HepG2 (cell line): ENCODE data around the gene ZNF491. TPM values are rescaled to one million over a fixed set of nuclear protein-coding genes. Genes with fewer than 3 reads are reported as not detected.

Experiments used
- FOXC1 ChIP-seq: sonication (generic); formaldehyde crosslinking; IDR thresholded peaks from 2 replicates; pipeline ENCODE4 v1.8.0; 2022; ENCODE audit warnings: mild to moderate bottlenecking, missing genetic modification reagents, borderline replicate concordance
- FOXK2 ChIP-seq: fragments of 450-650 bp; IDR thresholded peaks from 2 replicates; pipeline ENCODE4 v1.6.1; 2016
- PHF5A ChIP-seq: IDR thresholded peaks from one replicate; pipeline ENCODE4 v1.6.1; 2018; ENCODE audit warnings: low read depth, missing genetic modification reagents; ENCODE audit not compliant: unreplicated experiment
- REL ChIP-seq: sonication (generic); formaldehyde crosslinking; conservative IDR thresholded peaks from 2 replicates; pipeline ENCODE4 v1.8.0; 2022; ENCODE audit warnings: mild to moderate bottlenecking, missing genetic modification reagents, moderate library complexity
- SOX13 ChIP-seq, 3 experiments: fragments of 450-650 bp in 1 of 3; sonication (generic) in 1 of 3; formaldehyde crosslinking in 1 of 3; IDR thresholded peaks in 2 of 3; conservative IDR thresholded peaks in 1 of 3; 2 replicates each; pipeline versions ENCODE4 v1.5.0 to v1.6.1; 2016 to 2020; ENCODE audit warnings: antibody characterized with exemption in 1 of 3, mild to moderate bottlenecking in 1 of 3, missing compliant biosample characterization in 1 of 3, missing genetic modification reagents in 1 of 3, moderate library complexity in 1 of 3
- SP2 ChIP-seq: sonication (generic); formaldehyde crosslinking; IDR thresholded peaks from 2 replicates; pipeline ENCODE4 v1.5.1; 2020; ENCODE audit warnings: mild to moderate bottlenecking, missing genetic modification reagents
- SYNCRIP ChIP-seq: fragments of 200-400 bp; formaldehyde crosslinking; IDR thresholded peaks from 2 replicates; pipeline ENCODE4 v1.6.1; 2018; ENCODE audit warnings: mild to moderate bottlenecking, low read depth, low read length; ENCODE audit not compliant: insufficient read depth
- TAF1 ChIP-seq: sonication (generic); formaldehyde crosslinking; IDR thresholded peaks from 2 replicates; pipeline ENCODE4 v1.4.0; 2020; ENCODE audit warnings: missing genetic modification reagents
- ZBTB3 ChIP-seq: sonication (generic); formaldehyde crosslinking; IDR thresholded peaks from 2 replicates; pipeline ENCODE4 v1.4.0; 2020; ENCODE audit warnings: low read depth, mild to moderate bottlenecking, moderate library complexity, missing genetic modification reagents, borderline replicate concordance
- ZBTB38 ChIP-seq: sonication (generic); formaldehyde crosslinking; IDR thresholded peaks from 2 replicates; pipeline ENCODE4 v1.5.1; 2020; ENCODE audit warnings: mild to moderate bottlenecking, missing genetic modification reagents
- ZNF205 ChIP-seq: IDR thresholded peaks from 2 replicates; pipeline ENCODE4 v1.6.1; 2018; ENCODE audit warnings: missing biosample characterization, missing genetic modification reagents
- ZNF260 ChIP-seq: sonication (generic); formaldehyde crosslinking; IDR thresholded peaks from 2 replicates; pipeline ENCODE4 v1.4.0; 2020; ENCODE audit warnings: missing genetic modification reagents, low read depth, mild to moderate bottlenecking, borderline replicate concordance
- ZNF331 ChIP-seq: sonication (generic); formaldehyde crosslinking; IDR thresholded peaks from 2 replicates; pipeline ENCODE4 v1.4.0; 2020; ENCODE audit warnings: missing genetic modification reagents
- ZNF558 ChIP-seq: sonication (generic); formaldehyde crosslinking; IDR thresholded peaks from 2 replicates; pipeline ENCODE4 v1.9.0; 2022; ENCODE audit warnings: mild to moderate bottlenecking, missing genetic modification reagents, borderline replicate concordance
- ZNF747 ChIP-seq: sonication (generic); formaldehyde crosslinking; IDR thresholded peaks from 2 replicates; pipeline ENCODE4 v1.8.1; 2023; ENCODE audit warnings: missing genetic modification reagents, mild to moderate bottlenecking, borderline replicate concordance
- ZNF766 ChIP-seq: sonication (generic); formaldehyde crosslinking; IDR thresholded peaks from 2 replicates; pipeline ENCODE4 v1.5.0; 2020; ENCODE audit warnings: missing genetic modification reagents, borderline replicate concordance
- ZSCAN9 ChIP-seq: IDR thresholded peaks from 2 replicates; pipeline ENCODE4 v1.6.1; 2016; ENCODE audit warnings: borderline replicate concordance
- polyA plus RNA-seq, 8 experiments: library from polyadenylated mRNA; depleted of rRNA in 3 of 8; stranded (reverse) in 7 of 8; unstranded in 1 of 8; fragments of >200 nt; fragmentation: Illumina TruSeq in 4 of 8; extraction: Trizol in 4 of 8; gene quantifications; 2 replicates each; pipeline versions ENCODE4 v1.2.1 to v1.2.3, GENCODE V29; 2011 to 2016; ENCODE audit warnings: low read depth in 4 of 8, missing spikeins in 1 of 8, mixed read lengths in 1 of 8; ENCODE audit not compliant: insufficient read depth in 1 of 8
- total RNA-seq, 5 experiments: library from RNA; depleted of rRNA; stranded (reverse); fragments of >200 nt; fragmentation: Illumina TruSeq; extraction: Trizol; gene quantifications; 2 replicates each; pipeline ENCODE4 v1.2.3, GENCODE V29; 2016; ENCODE audit warnings: low read depth in 1 of 5
- TF ChIP-seq, protein P1 (sequence below): IDR thresholded peaks from 2 replicates; pipeline ENCODE4 v1.6.1; 2016; ENCODE audit warnings: low read depth
- TF ChIP-seq, protein P2 (sequence below): sonication (generic); formaldehyde crosslinking; IDR thresholded peaks from 2 replicates; pipeline ENCODE4 v1.8.0; 2022; ENCODE audit warnings: mild to moderate bottlenecking, missing genetic modification reagents; ENCODE audit not compliant: insufficient replicate concordance
- TF ChIP-seq, protein P3 (sequence below): sonication (generic); formaldehyde crosslinking; IDR thresholded peaks from 2 replicates; pipeline ENCODE4 v1.8.1; 2022; ENCODE audit warnings: low read depth, mild to moderate bottlenecking, missing genetic modification reagents

ZNF491 gene
- total and polyA plus RNA-seq, 2 of the 13 experiments (the other 11 are each of a cell fraction or from before 2014, with no cell fraction given): 0.57 to 2.2 TPM

DNA sequence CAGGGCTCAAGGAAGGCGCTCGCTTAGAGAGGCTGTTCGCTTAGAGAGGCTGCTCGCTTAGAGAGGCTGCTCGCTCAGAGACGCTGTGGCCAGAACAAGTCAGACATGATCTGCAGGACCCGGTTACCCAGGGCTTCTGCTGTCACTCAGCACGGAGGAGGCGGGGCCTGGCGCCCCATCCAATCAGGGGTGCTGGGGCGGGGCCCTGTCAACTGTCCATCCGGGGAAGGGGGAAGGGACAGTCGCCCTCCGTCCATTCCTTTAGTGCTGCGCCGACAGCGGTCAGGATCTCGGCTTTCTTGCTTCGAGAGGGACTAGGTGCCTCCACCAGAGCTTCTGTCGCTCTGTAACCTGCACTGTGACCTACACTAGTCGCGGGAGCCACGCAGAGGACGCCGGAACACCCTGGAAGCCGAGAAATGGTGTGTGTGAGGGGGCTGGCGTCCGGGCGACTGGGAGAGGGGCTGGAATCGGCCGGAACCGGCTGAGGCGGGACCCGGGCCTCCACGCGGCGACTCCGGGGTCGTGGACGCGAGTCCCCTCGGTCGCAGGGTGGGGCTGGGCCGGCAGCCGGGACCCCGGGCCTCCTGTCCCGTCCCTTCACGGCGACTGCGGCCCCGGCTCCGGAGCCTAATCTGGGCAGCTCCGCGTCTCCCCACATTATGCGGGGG, 15.8 kb downstream of the ZNF491 start, which contains the start of gene ZNF440 (continued):
- TF ChIP-seq SP2 (peak; percentile 76), SOX13 (IDR thresholded peaks at IDR 0.05) (no peak), SOX13 (CRISPR knock-in tag; conservative IDR thresholded peaks at IDR 0.05 in 1 of 2, IDR thresholded peaks at IDR 0.05 in 1 of 2) (peak in 1 of 2 experiments; percentile 27; a peak in 1 of 4 replicates), ZNF747 (CRISPR knock-in tag) (peak; percentile 61; the same call in 1 of the 2 replicates), ZNF558 (no peak; the same call in 1 of the 2 replicates), ZBTB38 (CRISPR knock-in tag) (0 out of 2 replicates have a peak, but pooled peaks have one; percentile 32), ZNF766 (no peak), PHF5A (no peak), ZNF205 (CRISPR knock-in tag) (peak; percentile 51; the same call in 1 of the 2 replicates), FOXC1 (CRISPR knock-in tag) (peak; percentile 61; the same call in 1 of the 2 replicates), ZNF331 (CRISPR knock-in tag) (peak; percentile 85), TAF1 (CRISPR knock-in tag) (peak; percentile 98), SYNCRIP (no peak), FOXK2 (no peak), ZNF260 (no peak), REL (no peak), ZBTB3 (CRISPR knock-in tag) (no peak; the same call in 1 of the 2 replicates), ZSCAN9 (CRISPR knock-in tag) (no peak)
- TF ChIP-seq, protein P1, sequence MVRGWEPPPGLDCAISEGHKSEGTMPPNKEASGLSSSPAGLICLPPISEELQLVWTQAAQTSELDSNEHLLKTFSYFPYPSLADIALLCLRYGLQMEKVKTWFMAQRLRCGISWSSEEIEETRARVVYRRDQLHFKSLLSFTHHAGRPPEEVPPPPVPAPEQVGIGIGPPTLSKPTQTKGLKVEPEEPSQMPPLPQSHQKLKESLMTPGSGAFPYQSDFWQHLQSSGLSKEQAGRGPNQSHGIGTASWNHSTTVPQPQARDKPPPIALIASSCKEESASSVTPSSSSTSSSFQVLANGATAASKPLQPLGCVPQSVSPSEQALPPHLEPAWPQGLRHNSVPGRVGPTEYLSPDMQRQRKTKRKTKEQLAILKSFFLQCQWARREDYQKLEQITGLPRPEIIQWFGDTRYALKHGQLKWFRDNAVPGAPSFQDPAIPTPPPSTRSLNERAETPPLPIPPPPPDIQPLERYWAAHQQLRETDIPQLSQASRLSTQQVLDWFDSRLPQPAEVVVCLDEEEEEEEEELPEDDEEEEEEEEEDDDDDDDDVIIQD: 0 out of 2 replicates have a peak, but pooled peaks have one; percentile 10
- TF ChIP-seq, protein P2, sequence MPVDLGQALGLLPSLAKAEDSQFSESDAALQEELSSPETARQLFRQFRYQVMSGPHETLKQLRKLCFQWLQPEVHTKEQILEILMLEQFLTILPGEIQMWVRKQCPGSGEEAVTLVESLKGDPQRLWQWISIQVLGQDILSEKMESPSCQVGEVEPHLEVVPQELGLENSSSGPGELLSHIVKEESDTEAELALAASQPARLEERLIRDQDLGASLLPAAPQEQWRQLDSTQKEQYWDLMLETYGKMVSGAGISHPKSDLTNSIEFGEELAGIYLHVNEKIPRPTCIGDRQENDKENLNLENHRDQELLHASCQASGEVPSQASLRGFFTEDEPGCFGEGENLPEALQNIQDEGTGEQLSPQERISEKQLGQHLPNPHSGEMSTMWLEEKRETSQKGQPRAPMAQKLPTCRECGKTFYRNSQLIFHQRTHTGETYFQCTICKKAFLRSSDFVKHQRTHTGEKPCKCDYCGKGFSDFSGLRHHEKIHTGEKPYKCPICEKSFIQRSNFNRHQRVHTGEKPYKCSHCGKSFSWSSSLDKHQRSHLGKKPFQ (CRISPR knock-in tag): no peak
- TF ChIP-seq, protein P3, sequence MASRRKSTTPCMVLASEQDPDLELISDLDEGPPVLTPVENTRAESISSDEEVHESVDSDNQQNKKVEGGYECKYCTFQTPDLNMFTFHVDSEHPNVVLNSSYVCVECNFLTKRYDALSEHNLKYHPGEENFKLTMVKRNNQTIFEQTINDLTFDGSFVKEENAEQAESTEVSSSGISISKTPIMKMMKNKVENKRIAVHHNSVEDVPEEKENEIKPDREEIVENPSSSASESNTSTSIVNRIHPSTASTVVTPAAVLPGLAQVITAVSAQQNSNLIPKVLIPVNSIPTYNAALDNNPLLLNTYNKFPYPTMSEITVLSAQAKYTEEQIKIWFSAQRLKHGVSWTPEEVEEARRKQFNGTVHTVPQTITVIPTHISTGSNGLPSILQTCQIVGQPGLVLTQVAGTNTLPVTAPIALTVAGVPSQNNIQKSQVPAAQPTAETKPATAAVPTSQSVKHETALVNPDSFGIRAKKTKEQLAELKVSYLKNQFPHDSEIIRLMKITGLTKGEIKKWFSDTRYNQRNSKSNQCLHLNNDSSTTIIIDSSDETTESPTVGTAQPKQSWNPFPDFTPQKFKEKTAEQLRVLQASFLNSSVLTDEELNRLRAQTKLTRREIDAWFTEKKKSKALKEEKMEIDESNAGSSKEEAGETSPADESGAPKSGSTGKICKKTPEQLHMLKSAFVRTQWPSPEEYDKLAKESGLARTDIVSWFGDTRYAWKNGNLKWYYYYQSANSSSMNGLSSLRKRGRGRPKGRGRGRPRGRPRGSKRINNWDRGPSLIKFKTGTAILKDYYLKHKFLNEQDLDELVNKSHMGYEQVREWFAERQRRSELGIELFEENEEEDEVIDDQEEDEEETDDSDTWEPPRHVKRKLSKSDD: no peak
